ENCODE data around the gene MROH8.
A peak's percentile ranks its signal among the peaks of the same experiment; 100 is the strongest.
"Not testable (repeated sequence)": the region's sequence is repeated elsewhere in the genome, so short reads cannot be mapped to it uniquely, and the experiment has no call there.

Gene MROH8

GRCh38 chr20:37090407-37090806 is 88.9 kb downstream of the MROH8 start:
- no peak for DNase-seq (ENCODE audit: low read depth)

- DNase-seq (ENCODE audit: low read depth): peak; percentile 41
Observed at GRCh38 chr20:37081717-37082289, 97.5 kb downstream of the MROH8 start.

GRCh38 chr20:37077009-37077408 is 102.3 kb downstream of the MROH8 start:
- DNase-seq (ENCODE audit: low read depth): no peak

GRCh38 chr20:37075932-37076685 is 103.2 kb downstream of the MROH8 start:
- DNase-seq (ENCODE audit: low read depth): no peak

GRCh38 chr20:37072293-37073196 is 106.8 kb downstream of the MROH8 start:
- no peak for DNase-seq (ENCODE audit: low read depth)

GRCh38 chr20:37071481-37071911 is 107.9 kb downstream of the MROH8 start:
- no peak for DNase-seq (ENCODE audit: low read depth)

GRCh38 chr20:37069563-37069962 is 109.8 kb downstream of the MROH8 start:
- DNase-seq (ENCODE audit: low read depth): not testable (repeated sequence)

GRCh38 chr20:37066168-37066567 is 113.2 kb downstream of the MROH8 start:
- no peak for DNase-seq (ENCODE audit: low read depth)

- DNase-seq (ENCODE audit: low read depth): no peak
Observed at GRCh38 chr20:37055276-37055675, 124.1 kb downstream of the MROH8 start.

- no peak for DNase-seq (ENCODE audit: low read depth)
Observed at GRCh38 chr20:37053230-37053950, 126.0 kb downstream of the MROH8 start.
